GM12878 (cell line): ENCODE measurements around the gene PLEKHH1. TPM values are rescaled to one million over a fixed set of nuclear protein-coding genes. Genes with fewer than 3 reads are reported as not detected.

ENCODE experiments used
- ATAC-seq: fragments of 200-7000 bp; cut with Tn5 transposase; 3 replicates; pipeline ENCODE4 v1.9.1; 2020; ENCODE audit warnings: mild to moderate bottlenecking, moderate library complexity
- BruUV-seq: library from RNA; stranded (reverse); fragments of 400-500 nt; replicated peaks from 2 replicates; lab custom pipeline; 2021; lab: Mats Ljungman, UMichigan
- CTCF ChIA-PET: fragments of 300-600 bp; sonication (Branson Sonifier 250); formaldehyde crosslinking; extraction: SDS; loops from one replicate; lab custom pipeline; 2021; ENCODE audit warnings: inconsistent platforms; lab: Yijun Ruan, JAX
- POLR2A ChIA-PET: fragments of 350-600 bp; formaldehyde crosslinking; extraction: SDS; loops from one replicate; lab custom pipeline; 2021; ENCODE audit warnings: inconsistent platforms; lab: Charles Lee
- RAD21 ChIA-PET: fragments of 300-600 bp; sonication (Branson Sonifier 250); formaldehyde crosslinking; loops from one replicate; lab custom pipeline; 2023; ENCODE audit warnings: antibody characterized with exemption; ENCODE audit not compliant: unreplicated experiment; lab: Charles Lee
- SMC1A ChIA-PET: fragments of 300-600 bp; sonication (Branson Sonifier 250); formaldehyde crosslinking; loops from one replicate; lab custom pipeline; 2023; ENCODE audit not compliant: unreplicated experiment, uncharacterized antibody; lab: Charles Lee
- DNase-seq: peaks from one replicate; pipeline ENCODE4 v3.0.0-alpha.2; 2011; ENCODE audit warnings: low read depth, low spot score
- FAIRE-seq: peaks from 3 replicates; lab custom pipeline; 2011; peaks lifted over from hg19 to GRCh38; lab: Jason Lieb, UNC
- H2AFZ ChIP-seq: 2 replicates; pipeline ENCODE4 v1.6.0; 2011; ENCODE audit warnings: low read depth, low read length, control low read depth; ENCODE audit not compliant: control insufficient read depth
- H3K27ac ChIP-seq: 2 replicates; pipeline ENCODE4 v1.5.1; 2011; ENCODE audit warnings: control low read depth; ENCODE audit not compliant: control insufficient read depth, insufficient read depth
- H3K27me3 ChIP-seq, 2 experiments: replicated peaks in 1 of 2; 2 replicates each; pipeline versions ENCODE4 v1.6.0 to v1.6.1; 2011; ENCODE audit warnings: low read length in 1 of 2; ENCODE audit not compliant: control insufficient read depth in 2 of 2, insufficient read depth in 2 of 2
- H3K36me3 ChIP-seq, 2 experiments: 2 replicates each; pipeline ENCODE4 v1.5.1; 2011; ENCODE audit warnings: low read length in 1 of 2; ENCODE audit not compliant: control insufficient read depth in 2 of 2, insufficient read depth in 2 of 2
- H3K4me1 ChIP-seq: 2 replicates; pipeline ENCODE4 v1.6.1; 2011; ENCODE audit warnings: mild to moderate bottlenecking, low read length, moderate library complexity, mixed read lengths; ENCODE audit not compliant: control insufficient read depth, insufficient read depth
- H3K4me2 ChIP-seq: 2 replicates; pipeline ENCODE4 v1.6.0; 2011; ENCODE audit warnings: control low read depth; ENCODE audit not compliant: control insufficient read depth, insufficient read depth
- H3K4me3 ChIP-seq: fragments of 200-600 bp; sonication (generic); 2 replicates; pipeline ENCODE4 v1.5.1; 2016
- H3K79me2 ChIP-seq: 2 replicates; pipeline ENCODE4 v1.6.0; 2011; ENCODE audit warnings: low read length; ENCODE audit not compliant: control insufficient read depth, insufficient read depth
- H3K9ac ChIP-seq: 2 replicates; pipeline ENCODE4 v1.8.0; 2011; ENCODE audit warnings: low read length, control low read depth, mixed read lengths; ENCODE audit not compliant: control insufficient read depth, insufficient read depth
- H3K9me3 ChIP-seq: replicated peaks from 3 replicates; pipeline ENCODE4 v1.5.1; 2011; ENCODE audit warnings: mild to moderate bottlenecking, low read length; ENCODE audit not compliant: control insufficient read depth, insufficient read depth
- H4K20me1 ChIP-seq: 2 replicates; pipeline ENCODE4 v1.6.0; 2011; ENCODE audit not compliant: control insufficient read depth, insufficient read depth
- ATF7 ChIP-seq: fragments of 450-650 bp; IDR thresholded peaks from 2 replicates; pipeline ENCODE4 v1.6.1; 2016; ENCODE audit warnings: low read depth, mild to moderate bottlenecking
- BRCA1 ChIP-seq: IDR thresholded peaks from 2 replicates; pipeline ENCODE4 v1.6.1; 2011; ENCODE audit warnings: low read depth, low read length, improper control_type of control experiment
- CBX5 ChIP-seq: sonication (generic); IDR thresholded peaks from 2 replicates; pipeline ENCODE4 v1.6.1; 2016; ENCODE audit warnings: low read depth, moderate library complexity, mild to moderate bottlenecking, inconsistent platforms
- E2F8 ChIP-seq: fragments of 450-650 bp; IDR thresholded peaks from 2 replicates; pipeline ENCODE4 v1.6.1; 2018; ENCODE audit warnings: mild to moderate bottlenecking, low read depth, moderate library complexity; ENCODE audit not compliant: partially characterized antibody
- FOS ChIP-seq: IDR thresholded peaks from 3 replicates; pipeline ENCODE4 v1.6.1; 2011; ENCODE audit warnings: borderline replicate concordance; ENCODE audit not compliant: insufficient read length; ENCODE audit errors: extremely low read depth
- FOXM1 ChIP-seq: IDR thresholded peaks from 2 replicates; pipeline ENCODE4 v1.6.1; 2012; ENCODE audit warnings: low read depth, mild to moderate bottlenecking, inconsistent platforms, low read length, moderate library complexity
- HSF1 ChIP-seq: fragments of 150-350 bp; IDR thresholded peaks from 2 replicates; pipeline ENCODE4 v1.6.1; 2014; ENCODE audit warnings: mild to moderate bottlenecking, low read depth, low read length
- IKZF1 ChIP-seq: fragments of 450-650 bp; conservative IDR thresholded peaks from 2 replicates; pipeline ENCODE4 v1.6.1; 2017; ENCODE audit warnings: antibody characterized with exemption, mild to moderate bottlenecking
- NR2F1 ChIP-seq: fragments of 450-650 bp; conservative IDR thresholded peaks from 2 replicates; pipeline ENCODE4 v1.6.1; 2017; ENCODE audit warnings: mild to moderate bottlenecking
- SREBF1 ChIP-seq: IDR thresholded peaks from 2 replicates; pipeline ENCODE4 v1.6.1; 2012; ENCODE audit warnings: mild to moderate bottlenecking, low read length
- TARDBP ChIP-seq: IDR thresholded peaks from 2 replicates; pipeline ENCODE4 v1.6.1; 2016; ENCODE audit warnings: borderline replicate concordance
- WRNIP1 ChIP-seq: IDR thresholded peaks from 2 replicates; pipeline ENCODE4 v1.6.1; 2011; ENCODE audit warnings: low read depth, low read length, improper control_type of control experiment, borderline replicate concordance
- ZNF592 ChIP-seq: fragments of 450-650 bp; IDR thresholded peaks from 2 replicates; pipeline ENCODE4 v1.6.1; 2017; ENCODE audit warnings: mild to moderate bottlenecking, moderate library complexity
- WGBS: methylation state at CpG from one replicate; pipeline ENCODE4 v1.1.6; 2016; ENCODE audit warnings: low lambda C conversion rate; ENCODE audit not compliant: insufficient replicate concordance, insufficient coverage; ENCODE audit errors: missing lambda C conversion rate; 5-methylcytosine and 5-hydroxymethylcytosine counted together
- in situ Hi-C: fragments of 300-500 bp; cut with MboI; formaldehyde crosslinking; loops from 9 replicates; pipeline ENCODE4 v1.14.3; 2018; ENCODE audit warnings: mixed read lengths
- intact Hi-C: fragments of 100-400 bp; cut with micrococcal nuclease; formaldehyde crosslinking; loops from one replicate; pipeline ENCODE4 v1.14.2; 2022; ENCODE audit not compliant: unreplicated experiment
- polyA plus RNA-seq, 11 experiments: library from polyadenylated mRNA; depleted of rRNA in 4 of 11; unstranded in 6 of 11; stranded (reverse) in 5 of 11; fragments of >200 nt; fragmentation: Nextera tagmentation in 4 of 11; fragmentation: Illumina TruSeq in 1 of 11; extraction: Ambion mirVana in 4 of 11; extraction: Trizol in 1 of 11; gene quantifications; 1 replicate in 1 of 11; 2 replicates in 10 of 11; pipeline versions ENCODE4 v1.2.1 to v1.2.3, GENCODE V29; 2011 to 2016; ENCODE audit warnings: inconsistent platforms in 2 of 11, missing spikeins in 2 of 11, low read depth in 1 of 11
- total RNA-seq, 4 experiments: library from RNA; depleted of rRNA in 3 of 4; stranded (reverse); fragments of >200 nt in 3 of 4; fragmentation: Illumina TruSeq in 1 of 4; extraction: Trizol in 1 of 4; gene quantifications; 2 replicates each; pipeline versions ENCODE4 v1.2.1 to v1.2.3, GENCODE V29; 2013 to 2021

The PLEKHH1 gene
- total and polyA plus RNA-seq, 10 of the 15 experiments (the other 5 are each of a cell fraction or from before 2014, with no cell fraction given) = 0.11 to 0.95 (median 0.41) TPM

GRCh38 chr14:67573228-67574010 lies 40.3 kb downstream of the PLEKHH1 start (continued):
- TF ChIP-seq E2F8 = no peak
- no peak for TF ChIP-seq HSF1
- TF ChIP-seq, all 136 proteins: peak for 0

GRCh38 chr14:67574156-67574555 lies 41.1 kb downstream of the PLEKHH1 start:
- no peak overlapping the region for H3K27ac ChIP-seq
- 33% methylated on average over 14 of the region's 14 CpGs for WGBS
- H3K4me3 ChIP-seq = no peak overlapping the region
- no peak overlapping the region for H2AFZ ChIP-seq
- H3K4me1 ChIP-seq = no peaks in the 10 kb centered on the region
- H3K27me3 ChIP-seq = no peaks in the 10 kb centered on the region
- ChIA-PET POLR2A (no interaction called here), CTCF (interaction anchor here (7.5 to 27.6 kb wide), 2 partner anchors 10 to 150 kb away, joined by 61 to 583 read pairs; no protein-coding TSS in a partner anchor), RAD21 (interaction anchor here (1.0 kb wide), 1 partner anchor 147 kb away, joined by 4 read pairs; no protein-coding TSS in a partner anchor), SMC1A (interaction anchor here (1.8 to 6.1 kb wide), 2 partner anchors 147 to 154 kb away, joined by 5 to 185 read pairs; no protein-coding TSS in a partner anchor)
- in situ Hi-C loops = no loop called here
- intact Hi-C loops = no loop called here
- no peak for ATAC-seq
- H3K36me3 ChIP-seq = no peaks in the 10 kb centered on the region
- DNase-seq = no peak
- no peaks in the 10 kb centered on the region for H3K79me2 ChIP-seq
- no peaks in the 10 kb centered on the region for H3K9me3 ChIP-seq
- H4K20me1 ChIP-seq = peaks cover 2% of the 10 kb centered on the region; the same call in 1 of the 2 replicates
- FAIRE-seq = no peak
- H3K9ac ChIP-seq = no peak overlapping the region
- no TSS peak for BruUV-seq
- H3K4me2 ChIP-seq = no peak overlapping the region
- TF ChIP-seq SREBF1 (no peak), CBX5 (no peak), ATF7 (no peak), IKZF1 (no peak), WRNIP1 (no peak), BRCA1 (no peak), ZNF592 (no peak), FOS (no peak), TARDBP (no peak), FOXM1 (no peak), NR2F1 (no peak)
